Measurements from ENCODE around the gene CEP43. TPM values are rescaled to one million over a fixed set of nuclear protein-coding genes. Genes with fewer than 3 reads are reported as not detected.

Gene CEP43
- total and polyA plus RNA-seq, 10 of the 15 experiments (the other 5 are each of a cell fraction or from before 2014, with no cell fraction given): 7.7 to 49.9 (median 24.6) TPM

DNA sequence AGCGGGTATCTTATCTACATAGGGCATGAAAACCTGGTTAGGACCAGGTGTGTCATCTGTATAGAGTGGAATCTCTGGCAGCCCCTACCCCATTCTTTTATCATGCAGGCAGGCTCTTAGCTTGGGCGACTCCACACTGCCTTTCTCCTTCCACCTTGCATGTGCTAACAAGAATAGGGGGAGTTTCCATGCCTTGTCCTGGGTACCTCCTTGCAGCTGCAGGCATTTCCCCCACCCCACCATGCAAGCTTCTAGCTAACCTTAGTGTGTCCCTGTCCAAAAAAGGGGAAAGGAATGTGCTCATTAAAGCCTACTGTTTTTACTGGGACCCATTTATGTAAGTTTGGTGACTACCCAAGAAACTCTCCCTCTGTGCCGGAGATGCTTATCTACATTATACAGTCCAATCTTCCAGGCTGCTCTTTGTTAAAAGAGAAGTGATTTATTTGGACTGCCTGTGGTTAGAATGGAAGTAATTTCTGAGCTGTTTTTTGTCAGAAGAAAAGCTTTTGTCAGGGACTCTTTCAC lies 10.5 kb upstream of the CEP43 start:
- ChIA-PET RAD21 (ENCODE audit: unreplicated experiment) (interaction anchor here (1.1 to 5.1 kb wide), 17 partner anchors 21 to 213 kb away, joined by 3 to 79 read pairs (median 6); partner anchors contain the start of gene RNASET2), POLR2A (interaction anchor here (0.9 to 2.0 kb wide), 3 partner anchors 31 to 38 kb away, joined by 3 to 8 read pairs (median 5); no protein-coding TSS in a partner anchor), CTCF (interaction anchor here (0.9 to 4.5 kb wide), 42 partner anchors 10 to 219 kb away, joined by 3 to 139 read pairs (median 9); partner anchors contain the start of genes CCR6 and RNASET2), SMC1A (ENCODE audit: uncharacterized antibody, unreplicated experiment) (interaction anchor here (0.6 to 4.8 kb wide), 35 partner anchors 9 to 707 kb away, joined by 3 to 85 read pairs (median 6); partner anchors contain the start of genes CCR6 and RNASET2)
- no peak overlapping the region for H3K4me3 ChIP-seq
- no peak overlapping the region for H2AFZ ChIP-seq (ENCODE audit: control insufficient read depth, low read depth, low read length)
- no peaks in the 10 kb centered on the region; the same call in 1 of the 2 replicates for H3K4me1 ChIP-seq (ENCODE audit: control insufficient read depth, insufficient read depth, low read length)
- BruUV-seq (replicated peaks): no TSS peak
- no peaks in the 10 kb centered on the region for H3K9me3 ChIP-seq (replicated peaks; ENCODE audit: control insufficient read depth, insufficient read depth, low read length)
- H3K27me3 ChIP-seq (replicated peaks in 1 of 2; ENCODE audit: control insufficient read depth in 2 of 2, insufficient read depth in 2 of 2, low read length in 1 of 2): no peaks in the 10 kb centered on the region
- in situ Hi-C loops (cut with MboI) (no loop called here), intact Hi-C loops (cut with micrococcal nuclease; ENCODE audit: unreplicated experiment) (loop anchor here (1.0 to 2.0 kb wide), 2 partner anchors 38 to 202 kb away; no protein-coding TSS in a partner anchor)
- no peak overlapping the region for H3K9ac ChIP-seq (ENCODE audit: control insufficient read depth, insufficient read depth, low read length)
- peaks cover 2 to 7% of the 10 kb centered on the region in 2 experiments; a peak in 3 of 4 replicates for H3K36me3 ChIP-seq (ENCODE audit: control insufficient read depth in 2 of 2, insufficient read depth in 2 of 2, low read length in 1 of 2)
- no peak for FAIRE-seq
- no peaks in the 10 kb centered on the region for H4K20me1 ChIP-seq (ENCODE audit: control insufficient read depth, insufficient read depth)
- H3K4me2 ChIP-seq (ENCODE audit: control insufficient read depth, insufficient read depth): no peak overlapping the region
- peaks cover 2% of the 10 kb centered on the region; the same call in 1 of the 2 replicates for H3K79me2 ChIP-seq (ENCODE audit: control insufficient read depth, insufficient read depth, low read length)
- H3K27ac ChIP-seq (ENCODE audit: control insufficient read depth, insufficient read depth): no peak overlapping the region
- no peak for ATAC-seq
- WGBS (ENCODE audit: insufficient coverage, insufficient replicate concordance, low lambda C conversion rate, missing lambda C conversion rate): 93% methylated on average over 3 of the region's 3 CpGs
- no peak for DNase-seq (ENCODE audit: low read depth, low spot score)
- TF ChIP-seq, protein P1, sequence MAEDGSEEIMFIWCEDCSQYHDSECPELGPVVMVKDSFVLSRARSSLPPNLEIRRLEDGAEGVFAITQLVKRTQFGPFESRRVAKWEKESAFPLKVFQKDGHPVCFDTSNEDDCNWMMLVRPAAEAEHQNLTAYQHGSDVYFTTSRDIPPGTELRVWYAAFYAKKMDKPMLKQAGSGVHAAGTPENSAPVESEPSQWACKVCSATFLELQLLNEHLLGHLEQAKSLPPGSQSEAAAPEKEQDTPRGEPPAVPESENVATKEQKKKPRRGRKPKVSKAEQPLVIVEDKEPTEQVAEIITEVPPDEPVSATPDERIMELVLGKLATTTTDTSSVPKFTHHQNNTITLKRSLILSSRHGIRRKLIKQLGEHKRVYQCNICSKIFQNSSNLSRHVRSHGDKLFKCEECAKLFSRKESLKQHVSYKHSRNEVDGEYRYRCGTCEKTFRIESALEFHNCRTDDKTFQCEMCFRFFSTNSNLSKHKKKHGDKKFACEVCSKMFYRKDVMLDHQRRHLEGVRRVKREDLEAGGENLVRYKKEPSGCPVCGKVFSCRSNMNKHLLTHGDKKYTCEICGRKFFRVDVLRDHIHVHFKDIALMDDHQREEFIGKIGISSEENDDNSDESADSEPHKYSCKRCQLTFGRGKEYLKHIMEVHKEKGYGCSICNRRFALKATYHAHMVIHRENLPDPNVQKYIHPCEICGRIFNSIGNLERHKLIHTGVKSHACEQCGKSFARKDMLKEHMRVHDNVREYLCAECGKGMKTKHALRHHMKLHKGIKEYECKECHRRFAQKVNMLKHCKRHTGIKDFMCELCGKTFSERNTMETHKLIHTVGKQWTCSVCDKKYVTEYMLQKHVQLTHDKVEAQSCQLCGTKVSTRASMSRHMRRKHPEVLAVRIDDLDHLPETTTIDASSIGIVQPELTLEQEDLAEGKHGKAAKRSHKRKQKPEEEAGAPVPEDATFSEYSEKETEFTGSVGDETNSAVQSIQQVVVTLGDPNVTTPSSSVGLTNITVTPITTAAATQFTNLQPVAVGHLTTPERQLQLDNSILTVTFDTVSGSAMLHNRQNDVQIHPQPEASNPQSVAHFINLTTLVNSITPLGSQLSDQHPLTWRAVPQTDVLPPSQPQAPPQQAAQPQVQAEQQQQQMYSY (CRISPR knock-in tag; IDR thresholded peaks at IDR 0.05): no peak
- TF ChIP-seq, protein P2, sequence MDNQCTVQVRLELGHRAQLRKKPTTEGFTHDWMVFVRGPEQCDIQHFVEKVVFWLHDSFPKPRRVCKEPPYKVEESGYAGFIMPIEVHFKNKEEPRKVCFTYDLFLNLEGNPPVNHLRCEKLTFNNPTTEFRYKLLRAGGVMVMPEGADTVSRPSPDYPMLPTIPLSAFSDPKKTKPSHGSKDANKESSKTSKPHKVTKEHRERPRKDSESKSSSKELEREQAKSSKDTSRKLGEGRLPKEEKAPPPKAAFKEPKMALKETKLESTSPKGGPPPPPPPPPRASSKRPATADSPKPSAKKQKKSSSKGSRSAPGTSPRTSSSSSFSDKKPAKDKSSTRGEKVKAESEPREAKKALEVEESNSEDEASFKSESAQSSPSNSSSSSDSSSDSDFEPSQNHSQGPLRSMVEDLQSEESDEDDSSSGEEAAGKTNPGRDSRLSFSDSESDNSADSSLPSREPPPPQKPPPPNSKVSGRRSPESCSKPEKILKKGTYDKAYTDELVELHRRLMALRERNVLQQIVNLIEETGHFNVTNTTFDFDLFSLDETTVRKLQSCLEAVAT (IDR thresholded peaks at IDR 0.05): no peak
- TF ChIP-seq, protein P3, sequence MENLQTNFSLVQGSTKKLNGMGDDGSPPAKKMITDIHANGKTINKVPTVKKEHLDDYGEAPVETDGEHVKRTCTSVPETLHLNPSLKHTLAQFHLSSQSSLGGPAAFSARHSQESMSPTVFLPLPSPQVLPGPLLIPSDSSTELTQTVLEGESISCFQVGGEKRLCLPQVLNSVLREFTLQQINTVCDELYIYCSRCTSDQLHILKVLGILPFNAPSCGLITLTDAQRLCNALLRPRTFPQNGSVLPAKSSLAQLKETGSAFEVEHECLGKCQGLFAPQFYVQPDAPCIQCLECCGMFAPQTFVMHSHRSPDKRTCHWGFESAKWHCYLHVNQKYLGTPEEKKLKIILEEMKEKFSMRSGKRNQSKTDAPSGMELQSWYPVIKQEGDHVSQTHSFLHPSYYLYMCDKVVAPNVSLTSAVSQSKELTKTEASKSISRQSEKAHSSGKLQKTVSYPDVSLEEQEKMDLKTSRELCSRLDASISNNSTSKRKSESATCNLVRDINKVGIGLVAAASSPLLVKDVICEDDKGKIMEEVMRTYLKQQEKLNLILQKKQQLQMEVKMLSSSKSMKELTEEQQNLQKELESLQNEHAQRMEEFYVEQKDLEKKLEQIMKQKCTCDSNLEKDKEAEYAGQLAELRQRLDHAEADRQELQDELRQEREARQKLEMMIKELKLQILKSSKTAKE (IDR thresholded peaks at IDR 0.05; ENCODE audit: low read depth, poor library complexity, severe bottlenecking): no peak
- TF ChIP-seq NFXL1 (IDR thresholded peaks at IDR 0.05; ENCODE audit: borderline replicate concordance) (no peak), RAD51 (IDR thresholded peaks at IDR 0.05) (no peak), NBN (IDR thresholded peaks at IDR 0.05) (no peak), ZNF217 (IDR thresholded peaks at IDR 0.05) (no peak), POLR2AphosphoS5 (IDR thresholded peaks at IDR 0.05; ENCODE audit: low read length) (no peak), JUND (IDR thresholded peaks at IDR 0.05; ENCODE audit: low read depth, low read length) (no peak), CBX5 (IDR thresholded peaks at IDR 0.05; ENCODE audit: low read depth) (no peak)
